ENCODE results near the gene PCSK7.

PCSK7 gene

DNA sequence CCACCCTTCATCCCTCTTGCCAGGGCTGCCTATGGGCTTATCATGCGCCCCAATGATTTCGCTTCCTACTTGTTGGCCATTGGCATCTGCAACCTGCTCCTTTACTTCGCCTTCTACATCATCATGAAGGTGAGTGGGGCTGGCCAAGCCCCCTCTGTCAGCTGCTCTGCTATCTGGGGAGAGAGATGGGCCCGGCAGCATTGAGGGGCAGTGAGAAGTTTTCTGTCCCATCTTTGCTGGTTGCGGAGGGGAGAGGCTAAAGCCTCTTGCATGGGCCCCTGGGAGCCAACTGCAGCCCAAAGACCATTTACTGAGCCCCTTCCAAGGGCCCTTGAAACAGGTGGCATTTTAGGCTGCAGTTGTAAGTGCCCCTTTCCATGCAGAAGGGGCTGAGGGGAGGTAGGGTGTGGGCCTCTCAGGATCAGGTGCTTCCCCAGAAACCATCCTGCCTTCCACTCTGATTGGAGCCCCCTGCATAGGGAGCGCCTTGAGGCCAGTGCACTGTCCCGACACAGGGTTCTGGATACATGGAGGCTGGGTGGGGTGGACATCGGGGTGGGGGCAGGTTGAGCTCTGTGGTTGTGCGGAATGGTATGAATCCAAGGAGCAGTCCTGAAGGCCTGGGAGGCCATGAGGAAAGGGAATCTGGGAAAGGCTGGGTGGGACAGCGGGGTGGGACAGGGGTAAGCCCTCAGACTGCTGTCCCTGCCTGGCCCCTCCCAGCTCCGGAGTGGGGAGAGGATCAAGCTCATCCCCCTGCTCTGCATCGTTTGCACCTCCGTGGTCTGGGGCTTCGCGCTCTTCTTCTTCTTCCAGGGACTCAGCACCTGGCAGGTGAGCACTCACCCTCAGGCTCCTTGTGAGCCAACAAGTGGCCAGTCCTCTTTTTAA, 38.5 kb downstream of the PCSK7 start:
- DNase-seq, result no peak
- Mint-ChIP-seq H3K4me3 (no peak overlapping the region), H3K36me3 (ENCODE audit: low read depth) (no peaks in the 10 kb centered on the region), H3K9me3 (no peaks in the 10 kb centered on the region), H3K27me3 (ENCODE audit: low read depth, poor library complexity) (peaks cover 2% of the 10 kb centered on the region), H3K27ac (no peak overlapping the region), H3K4me1 (peaks cover 10% of the 10 kb centered on the region)
- TF ChIP-seq, protein P1, sequence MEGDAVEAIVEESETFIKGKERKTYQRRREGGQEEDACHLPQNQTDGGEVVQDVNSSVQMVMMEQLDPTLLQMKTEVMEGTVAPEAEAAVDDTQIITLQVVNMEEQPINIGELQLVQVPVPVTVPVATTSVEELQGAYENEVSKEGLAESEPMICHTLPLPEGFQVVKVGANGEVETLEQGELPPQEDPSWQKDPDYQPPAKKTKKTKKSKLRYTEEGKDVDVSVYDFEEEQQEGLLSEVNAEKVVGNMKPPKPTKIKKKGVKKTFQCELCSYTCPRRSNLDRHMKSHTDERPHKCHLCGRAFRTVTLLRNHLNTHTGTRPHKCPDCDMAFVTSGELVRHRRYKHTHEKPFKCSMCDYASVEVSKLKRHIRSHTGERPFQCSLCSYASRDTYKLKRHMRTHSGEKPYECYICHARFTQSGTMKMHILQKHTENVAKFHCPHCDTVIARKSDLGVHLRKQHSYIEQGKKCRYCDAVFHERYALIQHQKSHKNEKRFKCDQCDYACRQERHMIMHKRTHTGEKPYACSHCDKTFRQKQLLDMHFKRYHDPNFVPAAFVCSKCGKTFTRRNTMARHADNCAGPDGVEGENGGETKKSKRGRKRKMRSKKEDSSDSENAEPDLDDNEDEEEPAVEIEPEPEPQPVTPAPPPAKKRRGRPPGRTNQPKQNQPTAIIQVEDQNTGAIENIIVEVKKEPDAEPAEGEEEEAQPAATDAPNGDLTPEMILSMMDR (IDR thresholded peaks at IDR 0.05), result no peak

DNA sequence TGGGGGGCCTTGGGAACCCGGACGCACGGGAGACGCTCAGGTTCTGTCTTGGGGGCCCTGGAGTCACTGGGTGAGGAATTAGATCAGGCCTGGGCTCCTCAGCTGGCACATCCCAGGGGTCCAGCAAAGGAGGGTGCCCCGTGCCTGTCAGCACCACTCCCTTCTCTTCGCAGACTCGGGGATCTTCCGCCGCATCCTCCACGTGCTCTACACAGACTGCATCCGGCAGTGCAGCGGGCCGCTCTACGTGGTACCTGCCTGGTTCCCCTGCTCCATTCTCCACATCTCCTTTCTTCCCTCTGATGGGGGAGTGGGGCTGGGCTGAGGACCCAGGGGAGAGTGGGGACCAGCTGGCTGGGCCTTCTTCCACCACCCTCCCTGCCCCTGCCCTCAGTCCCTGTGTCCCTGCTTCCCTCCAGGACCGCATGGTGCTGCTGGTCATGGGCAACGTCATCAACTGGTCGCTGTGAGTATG, 39.4 kb downstream of the PCSK7 start:
- H3K27ac Mint-ChIP-seq, result no peak overlapping the region
- no peak for DNase-seq
- peaks cover 9% of the 10 kb centered on the region for H3K4me1 Mint-ChIP-seq
- H3K4me3 Mint-ChIP-seq, result no peak overlapping the region
- peaks cover 2% of the 10 kb centered on the region for H3K27me3 Mint-ChIP-seq (ENCODE audit: low read depth, poor library complexity)
- TF ChIP-seq, protein P1 (IDR thresholded peaks at IDR 0.05), result no peak
- H3K9me3 Mint-ChIP-seq, result no peaks in the 10 kb centered on the region
- no peaks in the 10 kb centered on the region for H3K36me3 Mint-ChIP-seq (ENCODE audit: low read depth)

DNA sequence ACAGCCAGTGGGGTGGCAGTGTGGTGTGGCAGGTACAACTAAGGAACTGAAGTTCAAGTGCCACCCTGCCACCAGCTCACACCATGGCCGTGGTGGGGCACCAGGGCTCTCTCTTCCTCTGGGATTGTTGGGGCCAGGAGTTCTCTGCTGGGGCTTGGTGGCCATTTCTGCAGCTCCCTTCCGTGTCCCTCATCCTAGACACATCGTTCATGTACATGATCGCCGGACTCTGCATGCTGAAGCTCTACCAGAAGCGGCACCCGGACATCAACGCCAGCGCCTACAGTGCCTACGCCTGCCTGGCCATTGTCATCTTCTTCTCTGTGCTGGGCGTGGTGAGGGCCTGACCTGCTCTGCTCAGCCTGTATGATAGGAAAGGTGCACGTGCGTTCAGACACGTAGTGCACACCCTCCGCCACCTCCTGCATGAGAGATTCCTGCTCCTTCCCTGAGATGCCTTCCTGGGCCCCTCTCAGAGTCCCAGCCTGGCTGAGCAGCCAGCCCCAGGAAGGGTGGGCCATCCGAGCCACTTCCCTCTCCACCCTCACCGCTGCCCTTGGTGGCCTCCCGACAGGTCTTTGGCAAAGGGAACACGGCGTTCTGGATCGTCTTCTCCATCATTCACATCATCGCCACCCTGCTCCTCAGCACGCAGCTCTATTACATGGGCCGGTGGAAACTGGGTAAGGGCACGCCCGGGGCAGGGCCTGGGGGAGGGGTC, 40.0 kb downstream of the PCSK7 start:
- DNase-seq, result no peak

DNA sequence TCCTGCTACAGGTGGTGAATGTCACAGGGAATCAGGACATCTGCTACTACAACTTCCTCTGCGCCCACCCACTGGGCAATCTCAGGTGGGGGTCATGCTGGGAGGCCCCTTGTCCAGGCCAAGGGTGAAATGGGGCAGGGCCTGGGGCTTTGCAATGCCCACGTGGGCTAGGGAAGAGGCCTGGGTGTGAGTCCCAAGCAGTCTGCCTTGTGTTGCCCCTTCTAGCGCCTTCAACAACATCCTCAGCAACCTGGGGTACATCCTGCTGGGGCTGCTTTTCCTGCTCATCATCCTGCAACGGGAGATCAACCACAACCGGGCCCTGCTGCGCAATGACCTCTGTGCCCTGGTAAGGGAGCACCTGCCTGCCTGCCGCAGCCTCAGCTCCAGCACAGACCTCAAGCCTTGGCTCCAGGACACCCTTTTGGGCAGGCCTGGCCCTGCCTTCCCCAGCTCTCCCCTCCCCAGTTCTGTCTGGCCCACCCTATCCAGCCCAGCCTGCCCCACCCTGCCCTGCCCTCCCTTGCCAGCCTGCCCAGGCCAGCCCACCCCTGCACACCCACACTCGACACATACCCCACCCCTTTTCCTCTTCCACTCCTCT, 41.8 kb downstream of the PCSK7 start:
- Mint-ChIP-seq H3K36me3 (ENCODE audit: low read depth) (peaks cover 5% of the 10 kb centered on the region), H3K4me1 (peaks cover 27% of the 10 kb centered on the region), H3K27ac (no peak overlapping the region), H3K4me3 (no peak overlapping the region), H3K27me3 (ENCODE audit: low read depth, poor library complexity) (peaks cover 9% of the 10 kb centered on the region), H3K9me3 (no peaks in the 10 kb centered on the region)
- TF ChIP-seq, protein P1 (IDR thresholded peaks at IDR 0.05), result no peak
- no peak for DNase-seq

More for the DNA sequence above, 40.0 kb downstream of the PCSK7 start:
- Mint-ChIP-seq H3K27ac (no peak overlapping the region), H3K9me3 (no peaks in the 10 kb centered on the region), H3K36me3 (ENCODE audit: low read depth) (peaks cover 5% of the 10 kb centered on the region), H3K27me3 (ENCODE audit: low read depth, poor library complexity) (peaks cover 5% of the 10 kb centered on the region), H3K4me3 (no peak overlapping the region), H3K4me1 (peaks cover 14% of the 10 kb centered on the region)
- TF ChIP-seq, protein P1 (IDR thresholded peaks at IDR 0.05), result no peak

DNA sequence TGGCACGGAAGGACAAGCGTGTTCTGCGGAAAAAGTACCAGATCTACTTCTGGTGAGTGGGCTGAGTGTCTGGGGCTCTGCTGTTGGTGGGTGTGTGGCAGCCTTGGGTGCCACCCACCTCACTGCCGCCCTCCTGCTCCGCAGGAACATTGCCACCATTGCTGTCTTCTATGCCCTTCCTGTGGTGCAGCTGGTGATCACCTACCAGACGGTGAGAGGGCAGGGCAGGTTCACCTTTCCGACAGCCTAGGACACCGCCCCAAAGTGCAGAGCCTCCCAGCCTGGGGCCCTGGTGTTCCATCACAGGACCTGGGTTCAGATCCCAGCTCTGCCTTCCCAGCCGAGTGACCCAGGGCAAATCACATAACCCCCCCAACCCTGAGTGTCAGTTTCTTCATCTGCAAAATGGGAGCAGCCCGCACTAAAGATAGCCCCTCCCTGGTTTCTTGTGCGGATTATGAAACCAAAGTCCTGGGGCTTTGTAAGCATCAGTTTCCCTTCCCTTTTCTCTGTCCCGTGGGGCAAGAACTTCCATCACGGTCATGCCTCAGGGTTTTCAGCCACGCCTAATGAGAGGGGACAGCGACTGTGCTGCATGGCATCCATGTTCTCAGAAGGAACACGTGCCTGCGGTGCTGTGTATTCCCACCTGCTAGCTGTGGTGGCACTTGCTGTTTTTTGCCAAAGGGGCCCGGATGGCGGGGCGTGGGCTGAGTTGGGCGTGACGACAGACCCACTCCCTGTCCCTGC, 42.5 kb downstream of the PCSK7 start:
- Mint-ChIP-seq H3K36me3 (ENCODE audit: low read depth) (peaks cover 6% of the 10 kb centered on the region), H3K9me3 (no peaks in the 10 kb centered on the region), H3K27me3 (ENCODE audit: low read depth, poor library complexity) (peaks cover 9% of the 10 kb centered on the region), H3K4me1 (peaks cover 27% of the 10 kb centered on the region), H3K4me3 (no peak overlapping the region), H3K27ac (no peak overlapping the region)
- no peak for DNase-seq
- TF ChIP-seq, protein P1 (IDR thresholded peaks at IDR 0.05), result no peak
